HepG2 (cell line): ENCODE data around the gene SCGB3A2. TPM values are rescaled to one million over a fixed set of nuclear protein-coding genes. Genes with fewer than 3 reads are reported as not detected.

ENCODE experiments used
- ATAC-seq: fragments of 200-7000 bp; cut with Tn5 transposase; 3 replicates; pipeline ENCODE4 v1.9.1; 2020; ENCODE audit warnings: mild to moderate bottlenecking, moderate library complexity
- BruUV-seq: library from RNA; stranded (reverse); fragments of 400-500 nt; replicated peaks from 2 replicates; lab custom pipeline; 2021; lab: Mats Ljungman, UMichigan
- CTCF ChIA-PET: fragments of 300-600 bp; formaldehyde crosslinking; extraction: SDS; loops from one replicate; lab custom pipeline; 2021; ENCODE audit warnings: low total read pairs, inconsistent platforms, low intra/inter-chr PET ratio; lab: Yijun Ruan, JAX
- POLR2A ChIA-PET: fragments of 350-600 bp; sonication (Branson Sonifier 250); formaldehyde crosslinking; loops from one replicate; lab custom pipeline; 2020; ENCODE audit warnings: antibody characterized with exemption, inconsistent platforms; lab: Yijun Ruan, JAX
- DNase-seq: peaks from one replicate; pipeline ENCODE4 v3.0.0-alpha.2; 2015; ENCODE audit warnings: low spot score
- FAIRE-seq: peaks from 3 replicates; lab custom pipeline; 2011; peaks lifted over from hg19 to GRCh38; lab: Jason Lieb, UNC
- H2AFZ ChIP-seq: one replicate; pipeline ENCODE4 v1.6.1; 2011; ENCODE audit warnings: low read length, inconsistent platforms
- H3K27ac ChIP-seq: fragments of 300-600 bp; 3 replicates; pipeline ENCODE4 v1.8.0; 2011; ENCODE audit warnings: mixed run types, mild to moderate bottlenecking, mixed read lengths, low read length, inconsistent platforms; ENCODE audit not compliant: insufficient read depth; ENCODE audit errors: extremely low read length
- H3K27me3 ChIP-seq, 2 experiments: fragments of 200-600 bp in 1 of 2; 2 replicates in 1 of 2; 3 replicates in 1 of 2; pipeline versions ENCODE4 v1.6.0 to v1.8.0; 2011; ENCODE audit warnings: low read length in 2 of 2, mild to moderate bottlenecking in 2 of 2, moderate library complexity in 2 of 2, inconsistent platforms in 1 of 2; ENCODE audit not compliant: insufficient read depth in 2 of 2, control insufficient read depth in 1 of 2
- H3K36me3 ChIP-seq, 2 experiments: fragments of 200-600 bp in 1 of 2; replicated peaks in 1 of 2; 2 replicates in 1 of 2; 3 replicates in 1 of 2; pipeline versions ENCODE4 v1.5.1 to v1.8.0; 2011; ENCODE audit warnings: low read length in 2 of 2, inconsistent platforms in 1 of 2; ENCODE audit not compliant: insufficient read depth in 2 of 2, control insufficient read depth in 1 of 2
- H3K4me1 ChIP-seq: 2 replicates; pipeline ENCODE4 v1.5.1; 2012; ENCODE audit warnings: low read length, inconsistent platforms; ENCODE audit not compliant: insufficient read depth
- H3K4me2 ChIP-seq: 2 replicates; pipeline ENCODE4 v1.6.0; 2011; ENCODE audit warnings: low read depth, low read length, inconsistent platforms
- H3K4me3 ChIP-seq, 3 experiments: fragments of 200-600 bp in 1 of 3; sonication (generic), shearing (Covaris generic) in 1 of 3; replicated peaks in 1 of 3; 2 replicates each; pipeline ENCODE4 v1.5.1; 2011 to 2016; ENCODE audit warnings: low read length in 3 of 3, inconsistent platforms in 2 of 3, low read depth in 2 of 3, mild to moderate bottlenecking in 2 of 3, control low read depth in 1 of 3, mixed read lengths in 1 of 3; ENCODE audit not compliant: insufficient read depth in 1 of 3
- H3K79me2 ChIP-seq: one replicate; pipeline ENCODE4 v1.6.1; 2011; ENCODE audit warnings: low read length, inconsistent platforms; ENCODE audit not compliant: insufficient read depth
- H3K9ac ChIP-seq: 2 replicates; pipeline ENCODE4 v1.6.0; 2011; ENCODE audit warnings: mild to moderate bottlenecking, low read depth, low read length, inconsistent platforms; ENCODE audit not compliant: insufficient read depth
- H3K9me3 ChIP-seq: 2 replicates; pipeline ENCODE4 v1.5.1; 2012; ENCODE audit warnings: mild to moderate bottlenecking, low read length
- H4K20me1 ChIP-seq: 2 replicates; pipeline ENCODE4 v1.6.0; 2011; ENCODE audit warnings: inconsistent platforms, mild to moderate bottlenecking, low read length, moderate library complexity; ENCODE audit not compliant: insufficient read depth
- HNRNPL ChIP-seq: fragments of 200-400 bp; formaldehyde crosslinking; IDR thresholded peaks from 2 replicates; pipeline ENCODE4 v1.6.1; 2017; ENCODE audit warnings: mild to moderate bottlenecking, low read depth, low read length
- KLF11 ChIP-seq: IDR thresholded peaks from 2 replicates; pipeline ENCODE4 v1.6.1; 2016; ENCODE audit warnings: missing compliant biosample characterization
- KLF12 ChIP-seq: sonication (generic); formaldehyde crosslinking; IDR thresholded peaks from 2 replicates; pipeline ENCODE4 v1.4.0; 2020; ENCODE audit warnings: missing genetic modification reagents, borderline replicate concordance
- NAIF1 ChIP-seq: sonication (generic); formaldehyde crosslinking; IDR thresholded peaks from 2 replicates; pipeline ENCODE4 v1.5.0; 2020; ENCODE audit warnings: mild to moderate bottlenecking, missing genetic modification reagents, borderline replicate concordance
- SALL1 ChIP-seq: sonication (generic); formaldehyde crosslinking; IDR thresholded peaks from 2 replicates; pipeline ENCODE4 v1.8.0; 2022; ENCODE audit warnings: mild to moderate bottlenecking, missing genetic modification reagents
- ZBTB1 ChIP-seq: sonication (generic); formaldehyde crosslinking; IDR thresholded peaks from 2 replicates; pipeline ENCODE4 v1.4.0; 2020; ENCODE audit warnings: missing genetic modification reagents, borderline replicate concordance
- ZBTB39 ChIP-seq: sonication (generic); formaldehyde crosslinking; IDR thresholded peaks from 2 replicates; pipeline ENCODE4 v1.5.0; 2020; ENCODE audit warnings: missing genetic modification reagents
- ZNF335 ChIP-seq: sonication (generic); formaldehyde crosslinking; IDR thresholded peaks from 2 replicates; pipeline ENCODE4 v1.4.0; 2020; ENCODE audit warnings: missing genetic modification reagents
- ZNF503 ChIP-seq: sonication (generic); formaldehyde crosslinking; IDR thresholded peaks from 2 replicates; pipeline ENCODE4 v1.4.0; 2020; ENCODE audit warnings: missing genetic modification reagents
- ZNF615 ChIP-seq: sonication (generic); formaldehyde crosslinking; IDR thresholded peaks from 2 replicates; pipeline ENCODE4 v1.5.0; 2020; ENCODE audit warnings: mild to moderate bottlenecking, missing genetic modification reagents, borderline replicate concordance
- ZNF773 ChIP-seq: sonication (generic); formaldehyde crosslinking; IDR thresholded peaks from 2 replicates; pipeline ENCODE4 v1.4.0; 2020; ENCODE audit warnings: missing genetic modification reagents, borderline replicate concordance
- WGBS: methylation state at CpG from one replicate; pipeline ENCODE4 v1.1.6; 2017; ENCODE audit warnings: low lambda C conversion rate; 5-methylcytosine and 5-hydroxymethylcytosine counted together
- in situ Hi-C: cut with HindIII; loops from 2 replicates; pipeline ENCODE4 v1.10.0; 2017; ENCODE audit warnings: low pct_unique_long_range_greater_than_20kb; ENCODE audit not compliant: extremely low pct_ligation_motif_present
- intact Hi-C: fragments of 100-400 bp; cut with micrococcal nuclease; formaldehyde crosslinking; loops from one replicate; pipeline ENCODE4 v1.10.0; 2022; ENCODE audit not compliant: unreplicated experiment
- polyA plus RNA-seq, 8 experiments: library from polyadenylated mRNA; depleted of rRNA in 3 of 8; stranded (reverse) in 7 of 8; unstranded in 1 of 8; fragments of >200 nt; fragmentation: Illumina TruSeq in 4 of 8; extraction: Trizol in 4 of 8; gene quantifications; 2 replicates each; pipeline versions ENCODE4 v1.2.1 to v1.2.3, GENCODE V29; 2011 to 2016; ENCODE audit warnings: low read depth in 4 of 8, missing spikeins in 1 of 8, mixed read lengths in 1 of 8; ENCODE audit not compliant: insufficient read depth in 1 of 8
- total RNA-seq, 5 experiments: library from RNA; depleted of rRNA; stranded (reverse); fragments of >200 nt; fragmentation: Illumina TruSeq; extraction: Trizol; gene quantifications; 2 replicates each; pipeline ENCODE4 v1.2.3, GENCODE V29; 2016; ENCODE audit warnings: low read depth in 1 of 5
- TF ChIP-seq, protein P1 (sequence below): sonication (generic); formaldehyde crosslinking; IDR thresholded peaks from 2 replicates; pipeline ENCODE4 v1.8.1; 2022; ENCODE audit warnings: mild to moderate bottlenecking, missing genetic modification reagents
- TF ChIP-seq, protein P2 (sequence below): sonication (generic); formaldehyde crosslinking; IDR thresholded peaks from 2 replicates; pipeline ENCODE4 v1.4.0; 2020; ENCODE audit warnings: missing genetic modification reagents
- TF ChIP-seq, protein P3 (sequence below): sonication (generic); formaldehyde crosslinking; IDR thresholded peaks from 2 replicates; pipeline ENCODE4 v1.8.1; 2023; ENCODE audit warnings: mild to moderate bottlenecking, missing genetic modification reagents

Gene SCGB3A2
- total and polyA plus RNA-seq, 2 of the 13 experiments (the other 11 are each of a cell fraction or from before 2014, with no cell fraction given) = not detected

GRCh38 chr5:147855774-147856069, 22.8 kb upstream of the SCGB3A2 start:
- in situ Hi-C loops = loop anchor here (5.0 kb wide), 1 partner anchor 82 kb away; no protein-coding TSS in a partner anchor
- CTCF ChIA-PET = no interaction called here

More at GRCh38 chr5:147855774-147856069, 22.8 kb upstream of the SCGB3A2 start:
- Histone ChIP-seq H3K9me3 (no peaks in the 10 kb centered on the region), H3K4me2 (no peak overlapping the region), H3K9ac (no peak overlapping the region), H3K79me2 (no peaks in the 10 kb centered on the region), H4K20me1 (no peaks in the 10 kb centered on the region), H2AFZ (no peak overlapping the region), H3K36me3 (no peaks in the 10 kb centered on the region), H3K27ac (no peak overlapping the region), H3K4me1 (no peaks in the 10 kb centered on the region), H3K27me3 (no peaks in the 10 kb centered on the region), H3K4me3 (no peak overlapping the region)
- no peak for FAIRE-seq
- ATAC-seq = no peak
- intact Hi-C loops = loop anchor here (5.0 to 10.0 kb wide), 3 partner anchors 33 to 269 kb away; no protein-coding TSS in a partner anchor
- POLR2A ChIA-PET = no interaction called here
- WGBS = 3% methylated on average over 3 of the region's 4 CpGs
- TF ChIP-seq ZNF335 (CRISPR knock-in tag) (no peak), ZNF503 (no peak), ZNF773 (CRISPR knock-in tag) (no peak), KLF12 (CRISPR knock-in tag) (no peak), KLF11 (CRISPR knock-in tag) (no peak), SALL1 (CRISPR knock-in tag) (no peak), NAIF1 (CRISPR knock-in tag) (no peak), HNRNPL (no peak), ZBTB39 (CRISPR knock-in tag) (no peak), ZBTB1 (CRISPR knock-in tag) (no peak), ZNF615 (CRISPR knock-in tag) (no peak)
- TF ChIP-seq, protein P1, sequence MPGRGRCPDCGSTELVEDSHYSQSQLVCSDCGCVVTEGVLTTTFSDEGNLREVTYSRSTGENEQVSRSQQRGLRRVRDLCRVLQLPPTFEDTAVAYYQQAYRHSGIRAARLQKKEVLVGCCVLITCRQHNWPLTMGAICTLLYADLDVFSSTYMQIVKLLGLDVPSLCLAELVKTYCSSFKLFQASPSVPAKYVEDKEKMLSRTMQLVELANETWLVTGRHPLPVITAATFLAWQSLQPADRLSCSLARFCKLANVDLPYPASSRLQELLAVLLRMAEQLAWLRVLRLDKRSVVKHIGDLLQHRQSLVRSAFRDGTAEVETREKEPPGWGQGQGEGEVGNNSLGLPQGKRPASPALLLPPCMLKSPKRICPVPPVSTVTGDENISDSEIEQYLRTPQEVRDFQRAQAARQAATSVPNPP (CRISPR knock-in tag) = no peak
- TF ChIP-seq, protein P2, sequence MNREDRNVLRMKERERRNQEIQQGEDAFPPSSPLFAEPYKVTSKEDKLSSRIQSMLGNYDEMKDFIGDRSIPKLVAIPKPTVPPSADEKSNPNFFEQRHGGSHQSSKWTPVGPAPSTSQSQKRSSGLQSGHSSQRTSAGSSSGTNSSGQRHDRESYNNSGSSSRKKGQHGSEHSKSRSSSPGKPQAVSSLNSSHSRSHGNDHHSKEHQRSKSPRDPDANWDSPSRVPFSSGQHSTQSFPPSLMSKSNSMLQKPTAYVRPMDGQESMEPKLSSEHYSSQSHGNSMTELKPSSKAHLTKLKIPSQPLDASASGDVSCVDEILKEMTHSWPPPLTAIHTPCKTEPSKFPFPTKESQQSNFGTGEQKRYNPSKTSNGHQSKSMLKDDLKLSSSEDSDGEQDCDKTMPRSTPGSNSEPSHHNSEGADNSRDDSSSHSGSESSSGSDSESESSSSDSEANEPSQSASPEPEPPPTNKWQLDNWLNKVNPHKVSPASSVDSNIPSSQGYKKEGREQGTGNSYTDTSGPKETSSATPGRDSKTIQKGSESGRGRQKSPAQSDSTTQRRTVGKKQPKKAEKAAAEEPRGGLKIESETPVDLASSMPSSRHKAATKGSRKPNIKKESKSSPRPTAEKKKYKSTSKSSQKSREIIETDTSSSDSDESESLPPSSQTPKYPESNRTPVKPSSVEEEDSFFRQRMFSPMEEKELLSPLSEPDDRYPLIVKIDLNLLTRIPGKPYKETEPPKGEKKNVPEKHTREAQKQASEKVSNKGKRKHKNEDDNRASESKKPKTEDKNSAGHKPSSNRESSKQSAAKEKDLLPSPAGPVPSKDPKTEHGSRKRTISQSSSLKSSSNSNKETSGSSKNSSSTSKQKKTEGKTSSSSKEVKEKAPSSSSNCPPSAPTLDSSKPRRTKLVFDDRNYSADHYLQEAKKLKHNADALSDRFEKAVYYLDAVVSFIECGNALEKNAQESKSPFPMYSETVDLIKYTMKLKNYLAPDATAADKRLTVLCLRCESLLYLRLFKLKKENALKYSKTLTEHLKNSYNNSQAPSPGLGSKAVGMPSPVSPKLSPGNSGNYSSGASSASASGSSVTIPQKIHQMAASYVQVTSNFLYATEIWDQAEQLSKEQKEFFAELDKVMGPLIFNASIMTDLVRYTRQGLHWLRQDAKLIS (CRISPR knock-in tag) = no peak
- TF ChIP-seq, protein P3, sequence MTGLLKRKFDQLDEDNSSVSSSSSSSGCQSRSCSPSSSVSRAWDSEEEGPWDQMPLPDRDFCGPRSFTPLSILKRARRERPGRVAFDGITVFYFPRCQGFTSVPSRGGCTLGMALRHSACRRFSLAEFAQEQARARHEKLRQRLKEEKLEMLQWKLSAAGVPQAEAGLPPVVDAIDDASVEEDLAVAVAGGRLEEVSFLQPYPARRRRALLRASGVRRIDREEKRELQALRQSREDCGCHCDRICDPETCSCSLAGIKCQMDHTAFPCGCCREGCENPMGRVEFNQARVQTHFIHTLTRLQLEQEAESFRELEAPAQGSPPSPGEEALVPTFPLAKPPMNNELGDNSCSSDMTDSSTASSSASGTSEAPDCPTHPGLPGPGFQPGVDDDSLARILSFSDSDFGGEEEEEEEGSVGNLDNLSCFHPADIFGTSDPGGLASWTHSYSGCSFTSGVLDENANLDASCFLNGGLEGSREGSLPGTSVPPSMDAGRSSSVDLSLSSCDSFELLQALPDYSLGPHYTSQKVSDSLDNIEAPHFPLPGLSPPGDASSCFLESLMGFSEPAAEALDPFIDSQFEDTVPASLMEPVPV (CRISPR knock-in tag) = no peak
- no TSS peak for BruUV-seq
- DNase-seq = no peak
